Ecto neural progenitor cell (in vitro differentiated cells): ENCODE data around the gene OR2K2.
"Not testable (repeated sequence)": the region's sequence is repeated elsewhere in the genome, so short reads cannot be mapped to it uniquely, and the experiment has no call there.

Experiments used
- DNase-seq: peaks from one replicate; pipeline ENCODE4 v3.0.0-alpha.2; 2018; ENCODE audit warnings: low spot score

The OR2K2 gene

DNA sequence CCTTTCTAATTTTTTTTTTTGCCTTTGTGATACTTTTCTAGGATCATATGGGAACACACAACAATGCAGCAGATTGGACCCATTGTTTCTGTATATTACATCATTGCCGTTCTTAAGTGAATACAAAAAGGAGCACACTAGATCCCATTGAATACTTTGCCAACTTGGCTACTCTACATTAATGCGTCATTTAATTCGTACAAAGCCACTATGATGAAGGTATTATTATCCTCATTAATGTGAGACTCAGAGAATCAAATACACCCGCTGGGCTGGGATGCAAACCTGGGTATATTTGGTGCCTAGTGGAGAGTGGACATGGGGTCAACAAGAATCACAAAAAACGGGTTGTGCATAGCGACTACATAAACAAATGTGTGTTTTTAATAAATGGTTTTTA lies 31.9 kb downstream of the OR2K2 start:
- no peak for DNase-seq

DNA sequence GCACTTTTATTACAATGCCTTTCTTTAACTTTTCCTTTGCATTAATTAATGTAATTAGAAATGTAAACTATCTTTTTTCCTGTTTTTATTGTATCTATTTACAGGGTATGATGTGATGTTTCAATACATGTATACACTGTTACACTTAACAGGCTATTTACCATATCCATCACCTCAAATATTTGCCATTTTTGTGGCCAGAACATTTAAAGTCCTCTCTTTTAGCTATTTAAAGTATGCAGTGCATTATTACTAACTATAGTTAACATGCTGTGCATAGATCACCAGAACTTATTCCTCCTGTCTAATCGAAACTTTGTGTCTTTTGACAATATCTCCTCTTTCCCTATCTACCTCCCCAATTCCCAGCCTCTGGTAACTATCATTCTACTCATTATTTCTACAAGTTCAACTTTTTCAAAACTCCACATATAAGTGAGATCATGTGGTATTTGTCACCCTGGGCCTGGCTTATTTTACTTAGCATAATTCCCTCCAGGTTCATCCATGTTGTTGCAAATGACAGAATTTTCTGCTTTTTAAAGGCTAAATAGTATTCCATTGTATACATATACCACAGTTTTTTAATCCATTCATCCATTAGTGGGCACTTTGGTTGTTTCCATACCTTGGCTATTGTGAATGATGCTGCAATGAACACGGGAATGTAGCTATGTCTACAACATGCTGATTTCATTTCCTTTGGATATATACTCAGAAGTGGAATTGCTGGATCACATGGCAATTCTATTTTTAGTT lies 32.8 kb downstream of the OR2K2 start:
- no peak for DNase-seq

DNA sequence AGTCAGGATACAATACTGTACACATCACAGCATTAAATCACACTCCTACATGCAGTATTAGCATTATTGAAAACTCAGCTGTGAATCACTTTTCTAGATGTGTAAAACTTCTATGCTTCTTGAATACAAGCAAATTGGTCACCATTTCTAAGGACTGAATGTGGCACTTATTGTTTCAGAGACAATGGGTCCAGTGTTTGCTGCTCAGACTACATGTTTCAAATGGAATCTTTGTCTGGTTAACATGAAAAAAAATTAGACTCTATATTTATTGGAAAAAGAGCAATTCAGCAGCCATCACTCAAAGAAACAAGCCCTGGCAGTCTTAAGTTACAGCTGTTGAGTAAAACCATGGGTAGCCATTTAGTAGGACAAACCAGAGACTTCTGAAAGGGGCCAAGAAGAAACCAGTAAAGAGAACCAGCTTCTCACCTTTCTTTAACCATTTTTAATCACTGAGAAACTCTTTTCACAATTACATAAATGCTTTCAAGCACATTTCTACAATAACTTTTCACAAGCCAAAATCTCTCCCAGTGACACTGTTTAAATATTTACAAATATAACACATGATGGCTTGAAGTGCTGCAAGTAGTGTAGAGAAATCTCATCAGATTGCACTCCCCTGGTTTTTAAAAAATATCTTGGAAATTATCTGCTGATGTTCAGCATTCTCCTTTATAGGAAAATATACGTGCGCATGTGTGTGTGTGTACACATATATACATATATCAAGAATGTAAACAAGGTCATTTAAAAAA lies 35.2 kb downstream of the OR2K2 start:
- no peak for DNase-seq

DNA sequence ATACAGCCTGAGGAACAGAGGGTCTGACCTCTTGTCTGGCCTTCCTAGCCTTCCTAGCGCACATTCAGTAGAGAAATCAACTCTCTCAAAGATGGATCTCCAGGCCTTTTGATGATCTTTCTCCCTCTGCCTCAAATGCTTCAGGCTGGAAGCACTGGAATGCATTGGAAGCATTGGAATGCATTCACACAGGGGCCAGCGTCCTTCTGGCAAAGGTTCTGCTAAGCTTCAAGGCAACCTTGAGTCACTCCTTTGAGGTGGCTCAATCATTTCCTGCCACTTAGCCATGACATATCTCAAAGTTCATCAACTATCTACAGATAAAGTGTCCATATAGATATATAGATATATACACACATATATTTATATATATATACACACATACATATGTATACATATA lies 42.9 kb downstream of the OR2K2 start:
- no peak for DNase-seq

DNA sequence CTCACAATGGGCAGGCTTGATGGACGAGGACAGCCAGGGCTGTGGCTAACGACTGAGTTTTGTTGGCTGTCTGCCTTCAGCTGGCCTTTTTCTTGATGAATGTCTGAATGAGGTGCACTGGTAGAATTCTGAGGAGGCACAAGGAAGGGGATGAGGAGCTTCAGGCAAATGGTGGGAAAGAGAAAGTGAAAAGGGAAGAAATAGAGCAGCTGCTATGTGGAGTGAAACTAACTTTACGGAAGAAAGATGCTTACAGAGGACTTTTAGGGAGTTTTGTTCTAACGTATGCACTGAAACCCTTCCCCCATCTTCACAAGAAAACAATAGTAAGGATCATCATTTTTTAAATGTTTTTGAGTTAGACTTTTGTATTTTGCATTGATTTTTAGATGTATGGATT lies 45.3 kb downstream of the OR2K2 start:
- no peak for DNase-seq

DNA sequence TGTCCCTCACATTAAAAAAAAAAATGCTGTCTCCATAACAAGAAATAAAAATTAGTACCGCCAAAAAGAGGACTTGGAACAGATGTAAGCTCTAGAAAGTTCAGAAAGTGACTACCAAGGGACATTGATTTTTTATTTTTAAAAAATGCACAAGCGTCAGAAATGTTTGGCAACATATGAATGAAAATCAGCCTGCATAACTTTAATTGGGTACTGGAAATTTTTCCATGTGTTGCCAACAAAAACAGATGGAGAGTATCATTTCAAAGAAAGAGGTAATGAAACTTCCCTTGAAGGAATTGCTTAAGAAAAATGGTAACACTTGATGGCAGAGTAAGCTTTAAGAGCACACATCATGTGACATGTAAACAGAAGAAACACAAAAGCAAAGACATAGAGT lies 47.2 kb downstream of the OR2K2 start:
- no peak for DNase-seq

DNA sequence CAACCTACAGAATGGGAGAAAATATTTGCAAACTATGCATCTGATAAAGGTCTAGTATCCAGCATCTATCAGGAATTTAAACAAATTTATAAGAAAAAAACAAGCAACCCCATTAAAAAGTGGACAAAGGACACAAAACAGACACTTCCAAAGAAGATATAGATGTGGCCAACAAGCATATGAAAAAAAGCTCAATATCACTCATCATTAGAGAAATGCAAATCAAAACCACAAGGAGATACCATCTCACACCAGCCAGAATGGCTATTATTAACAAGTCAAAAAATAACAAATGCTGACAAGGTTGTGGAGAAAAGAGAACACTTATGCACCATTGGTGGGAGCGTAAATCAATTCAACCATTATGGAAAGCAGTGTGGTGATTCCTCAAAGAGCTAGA lies 49.2 kb downstream of the OR2K2 start:
- not testable (repeated sequence) for DNase-seq
